Caco-2 (cell line): ENCODE results near the gene S100A5. TPM values are rescaled to one million over a fixed set of nuclear protein-coding genes. Genes with fewer than 3 reads are reported as not detected.

ENCODE experiments used
- BruUV-seq: library from RNA; stranded (reverse); fragments of 400-500 nt; replicated peaks from 2 replicates; lab custom pipeline; 2021; lab: Mats Ljungman, UMichigan
- CTCF ChIA-PET: fragments of 300-600 bp; sonication (Branson Sonifier 250); formaldehyde crosslinking; loops from one replicate; lab custom pipeline; 2022; ENCODE audit warnings: antibody characterized with exemption; lab: Charles Lee
- POLR2A ChIA-PET: fragments of 300-600 bp; sonication (Branson Sonifier 250); formaldehyde crosslinking; loops from one replicate; lab custom pipeline; 2022; ENCODE audit warnings: antibody characterized with exemption; lab: Charles Lee
- DNase-seq, 2 experiments: peaks; one replicate each; pipeline versions ENCODE4 v3.0.0 to v3.0.0-alpha.2; 2020 to 2022
- H3K27me3 ChIP-seq: replicated peaks from 2 replicates; pipeline ENCODE4 v1.6.0; 2011; ENCODE audit warnings: low read length; ENCODE audit not compliant: control insufficient read depth, insufficient read depth
- H3K36me3 ChIP-seq: 2 replicates; pipeline ENCODE4 v1.5.1; 2011; ENCODE audit warnings: low read length; ENCODE audit not compliant: control insufficient read depth, insufficient read depth
- H3K4me1 ChIP-seq: fragments of 250-450 bp; sonication (Bioruptor Pico); 2 replicates; pipeline ENCODE4 v1.5.1; 2020; ENCODE audit warnings: mild to moderate bottlenecking
- H3K4me3 ChIP-seq: 2 replicates; pipeline ENCODE4 v1.5.1; 2011; ENCODE audit warnings: low read depth, mild to moderate bottlenecking, control low read depth, low read length
- H3K9me3 ChIP-seq: fragments of 250-450 bp; sonication (Bioruptor Pico); 2 replicates; pipeline ENCODE4 v1.5.1; 2020; ENCODE audit warnings: mild to moderate bottlenecking, moderate library complexity
- H3K27ac Mint-ChIP-seq: one replicate; pipeline ENCODE4 v1.8.0; 2022; ENCODE audit warnings: mixed read lengths; ENCODE audit not compliant: unreplicated experiment
- H3K27me3 Mint-ChIP-seq: one replicate; pipeline ENCODE4 v1.8.0; 2022; ENCODE audit warnings: mixed read lengths; ENCODE audit not compliant: insufficient read depth, unreplicated experiment
- H3K36me3 Mint-ChIP-seq: one replicate; pipeline ENCODE4 v1.8.0; 2022; ENCODE audit warnings: mild to moderate bottlenecking, mixed read lengths; ENCODE audit not compliant: insufficient read depth, unreplicated experiment
- H3K4me1 Mint-ChIP-seq: one replicate; pipeline ENCODE4 v1.8.0; 2022; ENCODE audit warnings: low read depth, mixed read lengths; ENCODE audit not compliant: unreplicated experiment
- H3K4me3 Mint-ChIP-seq: one replicate; pipeline ENCODE4 v1.8.0; 2022; ENCODE audit warnings: mild to moderate bottlenecking, moderate library complexity, mixed read lengths; ENCODE audit not compliant: unreplicated experiment
- H3K9me3 Mint-ChIP-seq: one replicate; pipeline ENCODE4 v1.8.0; 2022; ENCODE audit warnings: mixed read lengths; ENCODE audit not compliant: unreplicated experiment
- intact Hi-C: fragments of 100-400 bp; cut with micrococcal nuclease; formaldehyde crosslinking; loops from one replicate; pipeline ENCODE4 v1.10.0; 2022; ENCODE audit not compliant: unreplicated experiment
- total RNA-seq: library from RNA; stranded (reverse); gene quantifications from 2 replicates; pipeline ENCODE4 v1.2.3, GENCODE V29; 2022
- TF ChIP-seq, protein P1 (sequence below), 2 experiments: fragments of 200-600 bp in 1 of 2; IDR thresholded peaks; 1 replicate in 1 of 2; 2 replicates in 1 of 2; pipeline versions ENCODE4 v1.5.1 to v1.8.0; 2011 to 2022; ENCODE audit warnings: antibody characterized with exemption in 1 of 2, control low read depth in 1 of 2, inconsistent platforms in 1 of 2, low read depth in 1 of 2, low read length in 1 of 2, mild to moderate bottlenecking in 1 of 2, moderate library complexity in 1 of 2; ENCODE audit not compliant: insufficient read depth in 1 of 2, severe bottlenecking in 1 of 2, unreplicated experiment in 1 of 2

S100A5 gene
- total RNA-seq, 1 experiment from 2014 or later: not detected

DNA sequence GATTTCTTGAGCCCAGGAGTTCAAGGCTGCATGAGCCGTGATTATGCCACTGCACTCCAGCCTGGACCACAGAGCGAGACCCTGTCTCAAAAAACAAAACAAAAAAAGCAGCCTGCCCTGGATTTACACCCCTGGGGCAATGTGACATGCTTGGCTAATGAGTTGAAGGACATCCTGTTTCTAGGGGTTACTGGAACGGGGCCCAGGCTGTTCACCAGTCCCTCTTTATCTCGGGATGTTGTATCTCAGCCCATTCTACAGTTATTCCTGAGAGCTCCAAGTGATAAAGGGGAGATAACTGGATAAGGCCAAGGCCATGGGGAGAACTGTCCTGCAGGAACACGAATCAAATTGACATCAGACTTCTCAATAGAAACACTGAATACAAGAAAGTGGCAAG is 46.6 kb upstream of the S100A5 start:
- intact Hi-C loops: no loop called here
- Histone ChIP-seq H3K36me3 (no peaks in the 10 kb centered on the region), H3K9me3 (no peaks in the 10 kb centered on the region), H3K27me3 (no peaks in the 10 kb centered on the region), H3K4me1 (peaks cover 24% of the 10 kb centered on the region), H3K4me3 (no peak overlapping the region)
- ChIA-PET CTCF (no interaction called here), POLR2A (no interaction called here)
- no peaks in the 10 kb centered on the region for H3K27me3 Mint-ChIP-seq
- H3K9me3 Mint-ChIP-seq: no peaks in the 10 kb centered on the region
- no peak overlapping the region for H3K27ac Mint-ChIP-seq
- peaks cover 32% of the 10 kb centered on the region for H3K4me1 Mint-ChIP-seq
- no TSS peak for BruUV-seq
- DNase-seq: no peak
- H3K36me3 Mint-ChIP-seq: no peaks in the 10 kb centered on the region
- H3K4me3 Mint-ChIP-seq: no peak overlapping the region
- TF ChIP-seq, protein P1, sequence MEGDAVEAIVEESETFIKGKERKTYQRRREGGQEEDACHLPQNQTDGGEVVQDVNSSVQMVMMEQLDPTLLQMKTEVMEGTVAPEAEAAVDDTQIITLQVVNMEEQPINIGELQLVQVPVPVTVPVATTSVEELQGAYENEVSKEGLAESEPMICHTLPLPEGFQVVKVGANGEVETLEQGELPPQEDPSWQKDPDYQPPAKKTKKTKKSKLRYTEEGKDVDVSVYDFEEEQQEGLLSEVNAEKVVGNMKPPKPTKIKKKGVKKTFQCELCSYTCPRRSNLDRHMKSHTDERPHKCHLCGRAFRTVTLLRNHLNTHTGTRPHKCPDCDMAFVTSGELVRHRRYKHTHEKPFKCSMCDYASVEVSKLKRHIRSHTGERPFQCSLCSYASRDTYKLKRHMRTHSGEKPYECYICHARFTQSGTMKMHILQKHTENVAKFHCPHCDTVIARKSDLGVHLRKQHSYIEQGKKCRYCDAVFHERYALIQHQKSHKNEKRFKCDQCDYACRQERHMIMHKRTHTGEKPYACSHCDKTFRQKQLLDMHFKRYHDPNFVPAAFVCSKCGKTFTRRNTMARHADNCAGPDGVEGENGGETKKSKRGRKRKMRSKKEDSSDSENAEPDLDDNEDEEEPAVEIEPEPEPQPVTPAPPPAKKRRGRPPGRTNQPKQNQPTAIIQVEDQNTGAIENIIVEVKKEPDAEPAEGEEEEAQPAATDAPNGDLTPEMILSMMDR (IDR thresholded peaks at IDR 0.05; ENCODE audit: insufficient read depth in 1 of 2, low read depth in 1 of 2, low read length in 1 of 2, severe bottlenecking in 1 of 2, unreplicated experiment in 1 of 2): no peak

DNA sequence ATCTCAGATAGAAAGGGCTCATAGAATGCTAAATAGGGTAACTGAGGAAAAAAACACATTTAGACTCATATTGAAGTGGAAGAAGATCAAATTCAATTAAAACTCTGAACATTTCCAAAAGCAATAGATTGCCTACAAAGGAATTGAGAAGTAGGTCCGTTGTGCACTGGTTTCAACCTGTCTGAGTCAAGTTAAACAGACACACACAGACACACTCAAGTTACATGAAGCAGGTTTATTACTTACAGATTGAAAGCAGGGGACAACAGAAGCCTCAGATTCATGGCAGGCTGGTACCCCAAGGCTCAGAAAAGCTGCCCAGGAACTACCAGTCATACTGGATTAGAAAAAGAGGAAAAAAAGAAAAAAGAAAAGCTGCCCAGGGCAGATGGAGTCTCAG is 45.6 kb upstream of the S100A5 start:
- no peaks in the 10 kb centered on the region for H3K27me3 ChIP-seq
- no TSS peak for BruUV-seq
- Mint-ChIP-seq H3K27ac (no peak overlapping the region), H3K4me1 (peaks cover 32% of the 10 kb centered on the region), H3K4me3 (no peak overlapping the region), H3K27me3 (no peaks in the 10 kb centered on the region), H3K9me3 (no peaks in the 10 kb centered on the region), H3K36me3 (no peaks in the 10 kb centered on the region)
- no peaks in the 10 kb centered on the region for H3K9me3 ChIP-seq
- no peaks in the 10 kb centered on the region for H3K36me3 ChIP-seq
- ChIA-PET POLR2A (interaction anchor here (0.5 to 1.0 kb wide), 2 partner anchors 28 to 42 kb away, joined by 3 read pairs; no protein-coding TSS in a partner anchor), CTCF (no interaction called here)
- TF ChIP-seq, protein P1 (IDR thresholded peaks at IDR 0.05; ENCODE audit: insufficient read depth in 1 of 2, low read depth in 1 of 2, low read length in 1 of 2, severe bottlenecking in 1 of 2, unreplicated experiment in 1 of 2): no peak
- H3K4me3 ChIP-seq: no peak overlapping the region
- H3K4me1 ChIP-seq: peaks cover 30% of the 10 kb centered on the region
- intact Hi-C loops: no loop called here
- no peak for DNase-seq

DNA sequence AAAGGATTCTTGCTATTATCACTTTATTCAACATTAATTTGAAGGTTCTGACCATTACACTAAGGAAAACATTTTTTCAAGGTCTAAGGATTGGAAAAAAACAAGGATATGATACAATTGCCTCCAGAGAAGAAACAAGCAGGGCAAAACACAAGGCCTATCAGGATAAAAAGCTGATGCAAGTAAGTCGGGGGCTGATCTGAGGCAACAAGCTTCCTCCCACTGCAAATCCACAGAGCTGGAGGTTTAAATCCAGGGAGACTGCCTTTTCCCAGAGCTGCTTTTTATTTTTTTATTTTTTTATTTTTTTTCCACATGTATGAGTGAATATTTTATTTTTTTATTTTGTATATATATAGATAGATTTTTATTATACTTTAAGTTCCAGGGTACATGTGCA is 44.3 kb upstream of the S100A5 start:
- Histone ChIP-seq H3K27me3 (no peaks in the 10 kb centered on the region), H3K4me3 (no peak overlapping the region), H3K36me3 (no peaks in the 10 kb centered on the region), H3K9me3 (no peaks in the 10 kb centered on the region), H3K4me1 (peaks cover 34% of the 10 kb centered on the region)
- TF ChIP-seq, protein P1 (IDR thresholded peaks at IDR 0.05; ENCODE audit: insufficient read depth in 1 of 2, low read depth in 1 of 2, low read length in 1 of 2, severe bottlenecking in 1 of 2, unreplicated experiment in 1 of 2): no peak
- Mint-ChIP-seq H3K36me3 (no peaks in the 10 kb centered on the region), H3K27ac (no peak overlapping the region), H3K9me3 (no peaks in the 10 kb centered on the region), H3K4me3 (no peak overlapping the region), H3K27me3 (no peaks in the 10 kb centered on the region), H3K4me1 (peaks cover 32% of the 10 kb centered on the region)
- no TSS peak for BruUV-seq
- intact Hi-C loops: no loop called here
- ChIA-PET POLR2A (no interaction called here), CTCF (no interaction called here)
- DNase-seq: no peak
